Osteocyte (in vitro differentiated cells): Measurements from ENCODE around the gene ATP10B. TPM values are rescaled to one million over a fixed set of nuclear protein-coding genes. Genes with fewer than 3 reads are reported as not detected.
"Not testable (repeated sequence)": the region's sequence is repeated elsewhere in the genome, so short reads cannot be mapped to it uniquely, and the experiment has no call there.

Experiments
- DNase-seq: peaks from one replicate; pipeline ENCODE4 v3.0.0; 2021; ENCODE audit warnings: mixed read lengths; ENCODE audit not compliant: unreplicated experiment; ENCODE audit errors: extremely low spot score
- H3K27ac Mint-ChIP-seq: one replicate; pipeline ENCODE4 v1.8.0; 2021; ENCODE audit warnings: mild to moderate bottlenecking, mixed read lengths; ENCODE audit not compliant: unreplicated experiment
- H3K27me3 Mint-ChIP-seq: one replicate; pipeline ENCODE4 v1.8.0; 2021; ENCODE audit warnings: mixed read lengths; ENCODE audit not compliant: unreplicated experiment
- H3K36me3 Mint-ChIP-seq: one replicate; pipeline ENCODE4 v1.8.0; 2021; ENCODE audit warnings: mixed read lengths; ENCODE audit not compliant: unreplicated experiment
- H3K4me1 Mint-ChIP-seq: one replicate; pipeline ENCODE4 v1.8.0; 2021; ENCODE audit warnings: mixed read lengths; ENCODE audit not compliant: unreplicated experiment
- H3K4me3 Mint-ChIP-seq: one replicate; pipeline ENCODE4 v1.8.0; 2021; ENCODE audit warnings: mild to moderate bottlenecking, moderate library complexity, mixed read lengths; ENCODE audit not compliant: unreplicated experiment
- H3K9me3 Mint-ChIP-seq: one replicate; pipeline ENCODE4 v1.8.0; 2021; ENCODE audit warnings: mixed read lengths; ENCODE audit not compliant: unreplicated experiment
- CTCF ChIP-seq: fragments of 200-600 bp; sonication (generic); IDR thresholded peaks from 2 replicates; pipeline ENCODE4 v1.5.0; 2021; ENCODE audit warnings: antibody characterized with exemption, mild to moderate bottlenecking, moderate library complexity
- total RNA-seq: library from RNA; stranded (reverse); gene quantifications from 2 replicates; pipeline ENCODE4 v1.2.1, GENCODE V29; 2021

ATP10B gene
- total RNA-seq, 1 donor from 2014 or later = not detected

DNA sequence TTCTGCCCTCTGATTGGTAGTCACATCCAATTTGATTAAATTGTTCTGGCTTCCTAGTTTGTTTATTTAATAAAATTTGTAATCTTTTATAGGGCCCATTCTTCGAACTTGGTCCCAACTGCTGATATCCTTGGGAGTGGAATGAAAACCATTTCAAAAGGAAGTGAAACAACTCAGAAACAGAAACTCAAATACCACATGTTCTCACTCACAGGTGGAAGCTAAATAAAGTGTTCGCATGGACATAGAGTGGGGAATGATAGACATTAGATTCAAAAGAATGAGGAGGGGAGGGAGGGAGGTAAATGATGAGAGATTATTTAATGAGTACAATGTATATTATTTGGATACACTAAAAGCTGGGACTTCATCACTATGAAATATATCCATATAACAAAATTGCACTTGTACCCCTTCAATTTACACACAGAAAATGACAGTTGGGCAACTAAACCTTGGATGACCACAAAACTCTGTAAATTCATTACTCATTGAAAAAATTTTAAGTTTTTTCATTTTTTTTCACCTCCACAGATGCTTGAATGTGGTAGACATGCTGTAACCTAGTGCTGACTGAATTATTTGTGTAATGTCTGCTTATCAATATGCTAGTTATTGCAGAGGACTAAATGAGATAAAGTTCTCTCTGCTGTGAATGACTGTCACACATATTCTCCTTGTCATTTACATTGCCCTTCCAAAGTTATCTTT is 16.0 kb downstream of the ATP10B start:
- Mint-ChIP-seq H3K36me3 (no peaks in the 10 kb centered on the region), H3K4me3 (no peak overlapping the region)

DNA sequence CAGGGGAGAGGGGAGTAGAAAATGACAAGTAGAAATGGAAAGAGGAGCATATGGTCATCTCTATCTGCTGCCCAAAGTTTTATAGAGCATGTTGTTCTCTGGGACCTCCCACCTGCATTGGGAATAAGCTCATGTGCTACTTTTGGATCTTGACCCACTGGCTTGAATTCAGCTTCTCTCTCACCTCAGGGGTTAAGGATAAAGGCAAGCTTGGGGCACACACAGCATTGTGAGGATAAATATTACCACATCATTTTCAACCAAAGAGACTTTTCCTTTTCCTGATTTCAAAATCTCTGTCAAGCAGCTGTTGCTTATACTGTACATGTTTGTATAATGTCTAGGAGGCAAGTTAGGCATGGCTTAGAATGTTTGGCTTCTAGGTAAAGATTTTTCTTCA is 16.6 kb downstream of the ATP10B start:
- no peak overlapping the region for H3K4me3 Mint-ChIP-seq
- H3K36me3 Mint-ChIP-seq = no peaks in the 10 kb centered on the region
- H3K27ac Mint-ChIP-seq = no peak overlapping the region
- no peak for DNase-seq
- H3K4me1 Mint-ChIP-seq = no peaks in the 10 kb centered on the region
- no peaks in the 10 kb centered on the region for H3K27me3 Mint-ChIP-seq
- H3K9me3 Mint-ChIP-seq = peaks cover 15% of the 10 kb centered on the region
- TF ChIP-seq CTCF = no peak

More for the DNA sequence above, 16.0 kb downstream of the ATP10B start:
- no peak overlapping the region for H3K27ac Mint-ChIP-seq
- H3K4me1 Mint-ChIP-seq = no peaks in the 10 kb centered on the region
- no peak for DNase-seq
- H3K27me3 Mint-ChIP-seq = no peaks in the 10 kb centered on the region
- no peak for TF ChIP-seq CTCF
- peaks cover 15% of the 10 kb centered on the region for H3K9me3 Mint-ChIP-seq

DNA sequence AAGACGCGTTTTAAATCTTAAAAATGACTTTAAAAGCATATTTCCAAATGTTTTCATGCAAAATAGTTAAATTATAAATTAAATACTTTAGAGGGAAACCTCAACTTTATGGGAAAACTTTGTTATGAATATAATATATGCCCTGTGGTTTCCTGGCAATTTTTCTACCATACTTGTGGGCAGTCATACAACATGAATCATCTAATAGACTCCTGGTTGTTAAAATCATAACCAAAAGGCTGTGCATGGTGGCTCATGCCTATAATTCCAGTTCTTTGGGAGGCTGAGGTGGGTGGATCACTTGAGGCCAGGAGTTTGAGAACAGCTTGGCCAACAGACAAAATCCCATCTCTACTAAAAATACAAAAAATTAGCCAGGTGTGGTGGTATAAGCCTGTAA is 18.2 kb downstream of the ATP10B start:
- Mint-ChIP-seq H3K4me1 (no peaks in the 10 kb centered on the region), H3K9me3 (peaks cover 24% of the 10 kb centered on the region), H3K27ac (no peak overlapping the region), H3K4me3 (no peak overlapping the region), H3K27me3 (no peaks in the 10 kb centered on the region), H3K36me3 (no peaks in the 10 kb centered on the region)
- no peak for TF ChIP-seq CTCF
- no peak for DNase-seq

DNA sequence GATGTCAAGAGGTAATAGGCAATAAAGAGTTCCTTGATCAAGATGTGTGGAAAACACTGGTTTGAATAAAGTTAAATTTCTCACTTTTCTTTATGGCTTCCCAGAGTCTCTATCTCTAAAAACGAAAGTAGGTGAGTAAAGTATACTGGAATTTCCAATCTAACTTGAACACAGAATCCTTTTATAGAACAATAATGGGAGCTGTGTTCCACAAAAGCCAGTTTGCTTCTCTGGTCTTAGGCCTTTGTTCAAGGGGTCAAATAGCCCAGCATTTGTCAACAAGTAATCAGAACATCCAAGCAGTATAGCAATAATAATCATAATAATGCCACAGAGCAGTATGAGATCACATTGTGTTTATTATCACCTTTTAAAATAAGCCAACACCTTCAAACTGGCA is 20.2 kb downstream of the ATP10B start:
- Mint-ChIP-seq H3K27ac (no peak overlapping the region), H3K4me1 (no peaks in the 10 kb centered on the region), H3K4me3 (no peak overlapping the region), H3K27me3 (no peaks in the 10 kb centered on the region), H3K36me3 (no peaks in the 10 kb centered on the region), H3K9me3 (peaks cover 30% of the 10 kb centered on the region)
- TF ChIP-seq CTCF = no peak
- no peak for DNase-seq

- no peaks in the 10 kb centered on the region for H3K27me3 Mint-ChIP-seq
- no peak overlapping the region for H3K4me3 Mint-ChIP-seq
- peaks cover 52% of the 10 kb centered on the region for H3K9me3 Mint-ChIP-seq
- no peaks in the 10 kb centered on the region for H3K4me1 Mint-ChIP-seq
- H3K27ac Mint-ChIP-seq = no peak overlapping the region
- H3K36me3 Mint-ChIP-seq = peaks cover 2% of the 10 kb centered on the region
- no peak for TF ChIP-seq CTCF
- no peak for DNase-seq
Observed at GRCh38 chr5:160824301-160825001, 27.6 kb downstream of the ATP10B start.

- not testable (repeated sequence) for H3K27ac Mint-ChIP-seq, H3K4me3 Mint-ChIP-seq, H3K36me3 Mint-ChIP-seq, H3K27me3 Mint-ChIP-seq, H3K4me1 Mint-ChIP-seq, DNase-seq
- peaks cover 35% of the 10 kb centered on the region for H3K9me3 Mint-ChIP-seq
Observed at GRCh38 chr5:160812996-160813395, 39.0 kb downstream of the ATP10B start.
